Endothelial cell of umbilical vein (primary cell): ENCODE measurements around the gene TFAP2D. TPM values are rescaled to one million over a fixed set of nuclear protein-coding genes. Genes with fewer than 3 reads are reported as not detected.

Source experiments
- BruUV-seq: library from RNA; stranded (reverse); fragments of 400-500 nt; replicated peaks from 2 replicates; lab custom pipeline; 2021; lab: Mats Ljungman, UMichigan
- CTCF ChIA-PET: fragments of 300-600, 350-600 bp; sonication (Branson Sonifier 250); formaldehyde crosslinking; loops from one replicate; lab custom pipeline; 2021; ENCODE audit warnings: antibody characterized with exemption, inconsistent platforms; lab: Charles Lee
- POLR2A ChIA-PET: fragments of 300-600, 350-600 bp; sonication (Branson Sonifier 250); formaldehyde crosslinking; loops from one replicate; lab custom pipeline; 2021; ENCODE audit warnings: antibody characterized with exemption, inconsistent platforms; lab: Charles Lee
- DNase-seq: peaks from one replicate; pipeline ENCODE4 v3.0.0-alpha.2; 2011; ENCODE audit warnings: low read depth, low spot score
- FAIRE-seq: peaks from 2 replicates; lab custom pipeline; 2011; peaks lifted over from hg19 to GRCh38; lab: Jason Lieb, UNC
- H2AFZ ChIP-seq: 2 replicates; pipeline ENCODE4 v1.6.0; 2012; ENCODE audit warnings: low read depth, low read length, control low read depth, inconsistent platforms
- H3K27ac ChIP-seq: 2 replicates; pipeline ENCODE4 v1.5.1; 2011; ENCODE audit warnings: low read depth, mild to moderate bottlenecking, control low read depth, low read length, moderate library complexity; ENCODE audit not compliant: insufficient read depth
- H3K27me3 ChIP-seq, 2 experiments: 2 replicates each; pipeline versions ENCODE4 v1.6.0 to v1.6.1; 2011; ENCODE audit warnings: low read length in 2 of 2, mixed read lengths in 1 of 2; ENCODE audit not compliant: control insufficient read depth in 2 of 2, insufficient read depth in 2 of 2
- H3K36me3 ChIP-seq, 2 experiments: 2 replicates in 1 of 2; 3 replicates in 1 of 2; pipeline ENCODE4 v1.5.1; 2011; ENCODE audit warnings: low read length in 2 of 2, mild to moderate bottlenecking in 1 of 2, moderate library complexity in 1 of 2; ENCODE audit not compliant: control insufficient read depth in 2 of 2, insufficient read depth in 2 of 2; ENCODE audit errors: extremely low read depth in 1 of 2
- H3K4me1 ChIP-seq: 3 replicates; pipeline ENCODE4 v1.5.1; 2011; ENCODE audit warnings: mild to moderate bottlenecking, low read length; ENCODE audit not compliant: control insufficient read depth, insufficient read depth; ENCODE audit errors: extremely low read depth
- H3K4me2 ChIP-seq: 2 replicates; pipeline ENCODE4 v1.6.1; 2011; ENCODE audit warnings: low read length, control low read depth, mixed read lengths; ENCODE audit not compliant: insufficient read depth
- H3K4me3 ChIP-seq, 3 experiments: fragments of 200-600 bp in 1 of 3; sonication (generic), shearing (Covaris generic) in 1 of 3; replicated peaks in 1 of 3; 2 replicates each; pipeline ENCODE4 v1.5.1; 2011 to 2016; ENCODE audit warnings: control low read depth in 3 of 3, low read length in 3 of 3, mild to moderate bottlenecking in 2 of 3, inconsistent platforms in 1 of 3, low read depth in 1 of 3, moderate library complexity in 1 of 3; ENCODE audit not compliant: insufficient read depth in 1 of 3
- H3K79me2 ChIP-seq: 2 replicates; pipeline ENCODE4 v1.6.0; 2012; ENCODE audit warnings: low read length, inconsistent platforms; ENCODE audit not compliant: control insufficient read depth, insufficient read depth
- H3K9ac ChIP-seq: replicated peaks from 2 replicates; pipeline ENCODE3; 2011; ENCODE audit warnings: low read length, control low read depth; ENCODE audit not compliant: insufficient read depth; ENCODE audit errors: extremely low read depth
- H3K9me1 ChIP-seq: replicated peaks from 3 replicates; pipeline ENCODE4 v1.6.0; 2011; ENCODE audit warnings: mild to moderate bottlenecking, low read length; ENCODE audit not compliant: control insufficient read depth, insufficient read depth; ENCODE audit errors: extremely low read depth
- H3K9me3 ChIP-seq: replicated peaks from 2 replicates; pipeline ENCODE4 v1.5.1; 2012; ENCODE audit warnings: low read length, inconsistent platforms; ENCODE audit not compliant: control insufficient read depth, insufficient read depth
- H4K20me1 ChIP-seq: replicated peaks from 2 replicates; pipeline ENCODE3; 2011; ENCODE audit warnings: mild to moderate bottlenecking, low read length; ENCODE audit not compliant: control insufficient read depth, insufficient read depth; ENCODE audit errors: extremely low read depth
- CTCF ChIP-seq, 2 donors: IDR thresholded peaks; 1 replicate in 1 of 2; 2 replicates in 1 of 2; pipeline ENCODE4 v1.5.1; 2011; ENCODE audit warnings: low read length in 2 of 2, mild to moderate bottlenecking in 2 of 2, moderate library complexity in 2 of 2, control low read depth in 1 of 2, inconsistent platforms in 1 of 2, low read depth in 1 of 2; ENCODE audit not compliant: insufficient read depth in 1 of 2; ENCODE audit errors: extremely low read depth in 1 of 2
- EZH2 ChIP-seq: IDR thresholded peaks from 2 replicates; pipeline ENCODE4 v1.6.1; 2012; ENCODE audit warnings: borderline replicate concordance, low read depth, mild to moderate bottlenecking, moderate library complexity, low read length, inconsistent platforms; ENCODE audit not compliant: severe bottlenecking
- FOS ChIP-seq: IDR thresholded peaks from 2 replicates; pipeline ENCODE4 v1.6.1; 2011; ENCODE audit warnings: mild to moderate bottlenecking, low read length, moderate library complexity, borderline replicate concordance; ENCODE audit not compliant: insufficient read depth
- GATA2 ChIP-seq: IDR thresholded peaks from 2 replicates; pipeline ENCODE4 v1.7.0; 2011; ENCODE audit warnings: low read depth, mild to moderate bottlenecking, moderate library complexity, mixed read lengths, low read length; ENCODE audit not compliant: insufficient read length, insufficient read depth
- JUN ChIP-seq: IDR thresholded peaks from 2 replicates; pipeline ENCODE4 v1.6.1; 2011; ENCODE audit warnings: borderline replicate concordance, low read depth; ENCODE audit not compliant: insufficient read length, insufficient read depth
- MAX ChIP-seq: IDR thresholded peaks from 2 replicates; pipeline ENCODE4 v1.6.1; 2011; ENCODE audit not compliant: insufficient read depth, insufficient read length
- MYC ChIP-seq: IDR thresholded peaks from one replicate; pipeline ENCODE4 v1.6.1; 2011; ENCODE audit warnings: mild to moderate bottlenecking, low read depth, low read length
- POLR2A ChIP-seq: IDR thresholded peaks from 2 replicates; pipeline ENCODE4 v1.6.1; 2012; ENCODE audit warnings: low read depth, mild to moderate bottlenecking, control low read depth, low read length
- POLR2AphosphoS5 ChIP-seq: IDR thresholded peaks from 2 replicates; pipeline ENCODE4 v1.6.1; 2012; ENCODE audit warnings: low read depth, mild to moderate bottlenecking, control low read depth, low read length, moderate library complexity; ENCODE audit not compliant: insufficient read depth
- dilution Hi-C: fragments of 300-500 bp; cut with MboI; formaldehyde crosslinking; loops from one replicate; pipeline ENCODE4 v1.15.0; 2019; ENCODE audit warnings: low sequenced_read_pairs; ENCODE audit not compliant: extremely low pct_ligation_motif_present
- intact Hi-C: fragments of 100-400 bp; cut with micrococcal nuclease; formaldehyde crosslinking; loops from one replicate; pipeline ENCODE4 v1.10.0; 2022
- polyA plus RNA-seq, 4 experiments: library from polyadenylated mRNA; depleted of rRNA in 3 of 4; stranded (reverse) in 3 of 4; unstranded in 1 of 4; fragments of >200 nt; gene quantifications; 2 replicates each; pipeline versions ENCODE4 v1.2.1 to v1.2.3, GENCODE V29; 2011 to 2012; ENCODE audit warnings: missing spikeins in 1 of 4
- total RNA-seq: library from RNA; stranded (reverse); gene quantifications from 2 replicates; pipeline ENCODE4 v1.2.3, GENCODE V29; 2021

The TFAP2D gene
- total and polyA plus RNA-seq, 2 donors (not counting 3 experiments of a cell fraction or from before 2014, with no cell fraction given): not detected

DNA sequence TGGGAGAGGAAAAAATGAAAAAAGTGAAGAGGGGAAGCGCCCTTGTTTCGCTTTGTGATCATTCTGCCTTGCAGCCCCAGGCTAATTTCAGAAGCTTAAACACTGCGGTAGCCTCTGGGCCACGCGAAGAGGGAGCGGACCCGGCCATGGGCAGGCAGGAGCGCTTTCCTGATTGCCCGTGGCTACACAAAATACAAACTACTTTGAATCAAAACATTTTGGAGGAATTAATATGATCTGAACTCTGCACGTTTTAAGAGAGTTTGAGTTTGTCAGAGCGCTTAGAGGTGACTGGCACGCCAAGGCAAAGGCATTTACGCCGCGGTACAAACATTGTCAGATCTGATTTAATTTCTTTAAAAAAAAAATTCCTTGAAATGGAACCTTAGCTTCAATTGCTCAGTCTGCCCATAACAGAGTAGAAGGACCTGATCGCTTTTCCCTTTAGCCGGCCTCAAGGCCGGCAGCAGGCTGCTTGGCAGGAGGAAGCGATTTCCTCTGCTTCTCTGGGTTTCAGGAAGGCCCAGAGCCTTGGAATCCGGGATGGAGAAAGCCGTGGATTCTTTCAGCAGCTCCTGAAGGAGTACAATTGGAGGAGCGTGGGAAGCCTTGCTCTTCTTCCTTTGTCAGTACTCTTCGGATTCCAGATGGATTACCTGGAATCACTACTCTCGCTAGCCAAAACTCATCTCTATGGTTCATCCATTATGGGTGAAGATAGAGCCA lies 9.7 kb downstream of the TFAP2D start:
- intact Hi-C loops: loop anchor here (5.0 kb wide), 1 partner anchor 66 kb away; no protein-coding TSS in a partner anchor
- DNase-seq: no peak
- H3K9me1 ChIP-seq: no peaks in the 10 kb centered on the region
- POLR2A ChIA-PET: no interaction called here
- CTCF ChIA-PET: no interaction called here
- no peaks in the 10 kb centered on the region for H4K20me1 ChIP-seq
- peaks cover 40 to 61% of the 10 kb centered on the region in 2 experiments for H3K27me3 ChIP-seq
- no TSS peak for BruUV-seq
- H3K36me3 ChIP-seq: no peaks in the 10 kb centered on the region
- H3K4me3 ChIP-seq: no peak overlapping the region
- H2AFZ ChIP-seq: no peak overlapping the region
- dilution Hi-C loops: no loop called here
- H3K9ac ChIP-seq: no peak overlapping the region
- H3K4me1 ChIP-seq: no peaks in the 10 kb centered on the region
- peak; percentile 17 for TF ChIP-seq EZH2
- TF ChIP-seq MAX: no peak
- H3K27ac ChIP-seq: no peak overlapping the region
- no peak overlapping the region for H3K4me2 ChIP-seq
- H3K79me2 ChIP-seq: no peaks in the 10 kb centered on the region
- FAIRE-seq: no peak
- no peaks in the 10 kb centered on the region for H3K9me3 ChIP-seq

GRCh38 chr6:50724381-50725124 lies 11.2 kb downstream of the TFAP2D start:
- no peak overlapping the region for H3K4me3 ChIP-seq
- H2AFZ ChIP-seq: no peak overlapping the region
- no peak overlapping the region for H3K9ac ChIP-seq
- no peak for TF ChIP-seq POLR2AphosphoS5
- no peak for TF ChIP-seq MAX
- TF ChIP-seq POLR2A: no peak
- no peak for TF ChIP-seq EZH2
- no peak for TF ChIP-seq MYC
- TF ChIP-seq CTCF (IDR thresholded peaks at IDR 0.05; ENCODE audit: extremely low read depth in 1 of 2, insufficient read depth in 1 of 2, low read depth in 1 of 2, low read length in 2 of 2): no peak
- TF ChIP-seq FOS: no peak
- TF ChIP-seq GATA2: no peak
- TF ChIP-seq JUN: no peak
- POLR2A ChIA-PET: no interaction called here
- H3K9me3 ChIP-seq: no peaks in the 10 kb centered on the region
- no peaks in the 10 kb centered on the region for H3K9me1 ChIP-seq
- H3K27ac ChIP-seq: no peak overlapping the region
- CTCF ChIA-PET: no interaction called here
- no peaks in the 10 kb centered on the region for H3K36me3 ChIP-seq
- no peaks in the 10 kb centered on the region for H3K4me1 ChIP-seq
- no peaks in the 10 kb centered on the region for H4K20me1 ChIP-seq
- H3K27me3 ChIP-seq: peaks cover 40 to 54% of the 10 kb centered on the region in 2 experiments
- no peaks in the 10 kb centered on the region for H3K79me2 ChIP-seq
- BruUV-seq: no TSS peak
- H3K4me2 ChIP-seq: no peak overlapping the region
- intact Hi-C loops (loop anchor here (5.0 kb wide), 1 partner anchor 67 kb away; no protein-coding TSS in a partner anchor), dilution Hi-C loops (no loop called here)
- DNase-seq (no peak), FAIRE-seq (no peak)
